ENCODE measurements around the gene SYNDIG1. TPM values are rescaled to one million over a fixed set of nuclear protein-coding genes. Genes with fewer than 3 reads are reported as not detected.

The SYNDIG1 gene
- total RNA-seq, 1 donor from 2014 or later = 13.7 TPM

- intact Hi-C loops (cut with DNase I) = no loop called here
- H3K36me3 ChIP-seq = no peaks in the 10 kb centered on the region
- H3K4me1 ChIP-seq = no peaks in the 10 kb centered on the region
- no peaks in the 10 kb centered on the region for H3K27me3 ChIP-seq
- TF ChIP-seq, protein P1, sequence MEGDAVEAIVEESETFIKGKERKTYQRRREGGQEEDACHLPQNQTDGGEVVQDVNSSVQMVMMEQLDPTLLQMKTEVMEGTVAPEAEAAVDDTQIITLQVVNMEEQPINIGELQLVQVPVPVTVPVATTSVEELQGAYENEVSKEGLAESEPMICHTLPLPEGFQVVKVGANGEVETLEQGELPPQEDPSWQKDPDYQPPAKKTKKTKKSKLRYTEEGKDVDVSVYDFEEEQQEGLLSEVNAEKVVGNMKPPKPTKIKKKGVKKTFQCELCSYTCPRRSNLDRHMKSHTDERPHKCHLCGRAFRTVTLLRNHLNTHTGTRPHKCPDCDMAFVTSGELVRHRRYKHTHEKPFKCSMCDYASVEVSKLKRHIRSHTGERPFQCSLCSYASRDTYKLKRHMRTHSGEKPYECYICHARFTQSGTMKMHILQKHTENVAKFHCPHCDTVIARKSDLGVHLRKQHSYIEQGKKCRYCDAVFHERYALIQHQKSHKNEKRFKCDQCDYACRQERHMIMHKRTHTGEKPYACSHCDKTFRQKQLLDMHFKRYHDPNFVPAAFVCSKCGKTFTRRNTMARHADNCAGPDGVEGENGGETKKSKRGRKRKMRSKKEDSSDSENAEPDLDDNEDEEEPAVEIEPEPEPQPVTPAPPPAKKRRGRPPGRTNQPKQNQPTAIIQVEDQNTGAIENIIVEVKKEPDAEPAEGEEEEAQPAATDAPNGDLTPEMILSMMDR (IDR thresholded peaks at IDR 0.05) = no peak
- DNase-seq (ENCODE audit: low spot score in 2 of 2) = no peak
- H3K9me3 ChIP-seq = no peaks in the 10 kb centered on the region
- H3K27ac ChIP-seq = no peak overlapping the region
- no peak overlapping the region for H3K4me3 ChIP-seq
Observed at GRCh38 chr20:24590178-24590982, 121.0 kb downstream of the SYNDIG1 start.

DNA sequence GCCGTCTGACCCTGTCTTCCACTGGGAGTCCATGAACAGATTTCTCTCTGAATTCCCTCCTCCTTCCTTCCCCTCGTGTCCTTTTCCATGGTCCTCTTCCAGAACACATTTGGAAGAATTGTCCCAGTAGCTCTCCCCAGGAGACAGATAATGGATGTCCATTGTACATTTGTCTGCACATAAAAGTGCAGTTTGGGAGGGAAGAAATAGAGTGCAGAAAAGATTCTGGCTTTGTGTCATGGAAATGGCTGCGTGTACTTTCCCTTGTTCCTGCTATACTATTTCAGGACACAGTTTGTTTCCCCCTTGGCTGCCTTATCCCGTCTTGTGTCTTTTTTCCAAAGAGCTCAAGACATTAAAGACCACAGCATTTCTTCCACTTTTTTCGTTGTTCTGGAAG is 127.6 kb downstream of the SYNDIG1 start:
- TF ChIP-seq, protein P1 (IDR thresholded peaks at IDR 0.05) = no peak
- Histone ChIP-seq H3K27ac (no peak overlapping the region), H3K36me3 (no peaks in the 10 kb centered on the region), H3K4me3 (no peak overlapping the region), H3K9me3 (peaks cover 0 to 9% of the 10 kb centered on the region in 2 donors), H3K4me1 (no peaks in the 10 kb centered on the region), H3K27me3 (no peaks in the 10 kb centered on the region)
- intact Hi-C loops (cut with DNase I) = no loop called here
- DNase-seq (ENCODE audit: low spot score in 2 of 2) = no peak

DNA sequence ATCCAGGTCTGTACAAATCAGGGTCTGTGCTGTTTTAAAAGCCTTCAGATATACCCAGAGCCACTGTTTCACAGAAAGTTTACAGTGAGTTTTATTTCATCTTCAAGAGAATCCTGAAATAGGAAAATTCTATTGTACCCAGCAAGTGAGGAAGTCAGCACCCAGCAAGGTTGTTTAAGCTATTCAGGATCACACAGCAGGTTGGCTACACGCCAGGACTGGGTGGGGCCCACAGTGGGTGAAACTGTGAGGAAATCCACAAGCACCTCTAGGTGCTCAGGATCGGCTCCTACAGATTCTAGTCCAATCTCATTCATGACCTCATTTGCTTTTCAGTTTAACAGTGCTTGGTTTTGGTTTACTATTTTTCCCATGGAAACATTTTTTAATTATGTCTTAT is 128.9 kb downstream of the SYNDIG1 start:
- H3K27me3 ChIP-seq = no peaks in the 10 kb centered on the region
- intact Hi-C loops (cut with DNase I) = no loop called here
- no peak for DNase-seq (ENCODE audit: low spot score in 2 of 2)
- no peak overlapping the region for H3K27ac ChIP-seq
- H3K9me3 ChIP-seq = peaks cover 0 to 9% of the 10 kb centered on the region in 2 donors
- H3K4me1 ChIP-seq = no peaks in the 10 kb centered on the region
- H3K36me3 ChIP-seq = no peaks in the 10 kb centered on the region
- H3K4me3 ChIP-seq = no peak overlapping the region
- TF ChIP-seq, protein P1 (IDR thresholded peaks at IDR 0.05) = no peak

GRCh38 chr20:24598996-24599395 is 129.6 kb downstream of the SYNDIG1 start:
- peaks cover 0 to 9% of the 10 kb centered on the region in 2 donors for H3K9me3 ChIP-seq

DNA sequence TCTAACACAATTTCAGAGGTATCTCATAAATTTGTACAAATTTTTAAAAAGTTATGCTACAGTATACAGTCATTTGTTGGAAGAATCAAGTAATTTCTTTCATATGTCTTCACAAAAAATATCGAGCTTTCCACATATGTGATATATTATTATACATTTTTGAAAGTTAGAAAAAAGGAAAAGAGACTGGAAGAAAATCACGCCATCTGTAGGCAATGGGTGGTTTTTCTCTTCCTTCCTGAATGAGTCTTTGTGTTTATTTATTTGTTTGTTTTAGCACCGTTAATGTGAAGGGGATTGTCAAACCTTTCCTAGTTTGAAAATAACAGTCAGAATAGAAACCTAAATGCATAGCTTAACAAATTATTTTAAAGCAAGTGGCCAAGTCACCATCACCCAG is 130.6 kb downstream of the SYNDIG1 start:
- intact Hi-C loops (cut with DNase I) = no loop called here
- Histone ChIP-seq H3K9me3 (peaks cover 0 to 9% of the 10 kb centered on the region in 2 donors), H3K27me3 (no peaks in the 10 kb centered on the region), H3K27ac (no peak overlapping the region), H3K4me3 (no peak overlapping the region), H3K4me1 (no peaks in the 10 kb centered on the region), H3K36me3 (no peaks in the 10 kb centered on the region)
- no peak for DNase-seq (ENCODE audit: low spot score in 2 of 2)
- TF ChIP-seq, protein P1 (IDR thresholded peaks at IDR 0.05) = no peak

More at GRCh38 chr20:24598996-24599395, 129.6 kb downstream of the SYNDIG1 start:
- TF ChIP-seq, protein P1 (IDR thresholded peaks at IDR 0.05) = no peak
- no peaks in the 10 kb centered on the region for H3K4me1 ChIP-seq
- intact Hi-C loops (cut with DNase I) = no loop called here
- no peak overlapping the region for H3K4me3 ChIP-seq
- no peak overlapping the region for H3K27ac ChIP-seq
- DNase-seq (ENCODE audit: low spot score in 2 of 2) = no peak
- H3K27me3 ChIP-seq = no peaks in the 10 kb centered on the region
- H3K36me3 ChIP-seq = no peaks in the 10 kb centered on the region

All from ascending aorta (tissue), 2 donors.